Retinal pigment epithelial cell (primary cell): ENCODE results near the gene SEMA4F.

Source experiments
- DNase-seq: peaks from one replicate; pipeline ENCODE4 v3.0.0-alpha.2; 2010; ENCODE audit warnings: low read depth
- H3K4me3 ChIP-seq: 2 replicates; pipeline ENCODE4 v1.5.1; 2011; ENCODE audit warnings: mild to moderate bottlenecking, low read length, control low read depth, moderate library complexity
- TF ChIP-seq, protein P1 (sequence below): conservative IDR thresholded peaks from 2 replicates; pipeline ENCODE4 v1.5.1; 2011; ENCODE audit warnings: low read depth, low read length, control low read depth, inconsistent platforms

The SEMA4F gene

DNA sequence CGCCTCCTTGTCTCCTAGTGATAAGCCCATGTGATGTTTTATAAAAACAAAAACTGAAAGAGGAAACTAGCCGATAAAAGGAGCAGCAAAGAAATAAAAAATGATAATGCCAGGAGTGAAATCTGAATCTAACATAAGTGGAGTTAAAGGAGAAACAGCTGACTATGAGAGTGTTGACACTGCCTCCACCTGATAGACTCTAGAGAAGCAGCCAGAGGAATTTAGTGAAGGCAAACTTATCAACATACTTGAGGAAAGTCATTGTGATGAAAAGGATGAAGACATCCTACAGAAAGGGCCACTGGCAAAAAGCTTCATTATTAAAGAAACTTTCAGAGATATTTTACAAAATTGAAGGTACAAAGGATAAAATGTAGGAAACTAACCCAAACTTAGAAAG lies 7.8 kb upstream of the SEMA4F start:
- no peak for DNase-seq
- H3K4me3 ChIP-seq = no peak overlapping the region
- TF ChIP-seq, protein P1, sequence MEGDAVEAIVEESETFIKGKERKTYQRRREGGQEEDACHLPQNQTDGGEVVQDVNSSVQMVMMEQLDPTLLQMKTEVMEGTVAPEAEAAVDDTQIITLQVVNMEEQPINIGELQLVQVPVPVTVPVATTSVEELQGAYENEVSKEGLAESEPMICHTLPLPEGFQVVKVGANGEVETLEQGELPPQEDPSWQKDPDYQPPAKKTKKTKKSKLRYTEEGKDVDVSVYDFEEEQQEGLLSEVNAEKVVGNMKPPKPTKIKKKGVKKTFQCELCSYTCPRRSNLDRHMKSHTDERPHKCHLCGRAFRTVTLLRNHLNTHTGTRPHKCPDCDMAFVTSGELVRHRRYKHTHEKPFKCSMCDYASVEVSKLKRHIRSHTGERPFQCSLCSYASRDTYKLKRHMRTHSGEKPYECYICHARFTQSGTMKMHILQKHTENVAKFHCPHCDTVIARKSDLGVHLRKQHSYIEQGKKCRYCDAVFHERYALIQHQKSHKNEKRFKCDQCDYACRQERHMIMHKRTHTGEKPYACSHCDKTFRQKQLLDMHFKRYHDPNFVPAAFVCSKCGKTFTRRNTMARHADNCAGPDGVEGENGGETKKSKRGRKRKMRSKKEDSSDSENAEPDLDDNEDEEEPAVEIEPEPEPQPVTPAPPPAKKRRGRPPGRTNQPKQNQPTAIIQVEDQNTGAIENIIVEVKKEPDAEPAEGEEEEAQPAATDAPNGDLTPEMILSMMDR = no peak

DNA sequence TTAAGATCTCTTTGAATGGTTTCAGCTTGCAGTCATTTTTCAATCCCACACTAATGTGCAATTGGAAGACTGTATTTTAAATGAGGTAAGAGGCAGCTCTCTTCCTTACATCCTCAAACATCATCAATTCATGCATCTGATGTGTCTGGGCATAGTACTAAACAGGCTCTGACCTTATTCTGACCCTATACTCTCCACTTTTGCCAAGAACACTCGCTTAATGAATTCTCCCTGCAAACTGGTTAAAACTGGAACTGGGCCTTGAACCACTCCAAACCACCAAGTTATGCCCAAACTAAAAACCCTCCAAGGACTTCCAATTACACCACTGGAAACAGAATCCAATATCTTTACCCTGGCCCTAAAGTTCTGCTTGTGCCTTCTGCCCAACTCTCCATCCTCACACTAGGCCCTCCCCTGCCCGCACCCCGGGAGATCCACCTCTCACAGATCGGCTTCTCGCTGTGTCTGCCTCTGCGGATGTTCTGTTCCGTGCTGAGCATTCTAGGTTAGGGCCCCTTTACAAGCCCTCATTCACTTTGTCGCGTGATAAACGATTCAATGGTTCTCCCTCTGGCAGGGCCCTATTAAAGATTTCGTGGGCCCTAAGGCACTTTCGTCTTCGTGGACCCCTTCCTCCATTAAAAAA lies 7.1 kb upstream of the SEMA4F start:
- no peak for DNase-seq
- no peak overlapping the region for H3K4me3 ChIP-seq
- TF ChIP-seq, protein P1 = no peak

DNA sequence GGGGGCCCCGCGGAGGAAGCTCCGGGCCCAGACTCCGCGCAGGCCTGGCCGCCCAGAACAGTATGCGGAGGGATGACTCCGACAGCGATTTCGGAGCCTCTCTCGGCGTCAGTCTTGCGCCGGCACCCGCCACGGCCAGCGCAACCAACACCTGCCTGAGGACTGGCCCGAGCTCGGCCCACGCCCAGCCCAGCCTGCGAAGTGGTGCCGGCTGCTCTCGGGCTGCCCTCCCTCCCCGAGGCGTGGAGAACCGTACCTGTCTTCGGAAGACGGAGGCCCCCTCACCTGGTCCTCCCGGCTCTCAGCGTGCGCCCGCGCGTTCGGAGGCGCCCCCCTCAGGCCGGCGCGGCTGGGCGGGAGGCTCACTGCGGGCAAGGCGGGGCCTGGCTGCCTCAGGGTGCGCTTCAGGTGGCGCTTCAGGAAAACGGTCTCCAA lies 6.0 kb upstream of the SEMA4F start, which contains the start of gene M1AP:
Gene M1AP (minus strand): TSS at position 322 of the 435 bp plus-strand sequence. CDS start 8,055 bp downstream, outside the sequence.
- peak within 1 kb of the TSS; percentile 45 for H3K4me3 ChIP-seq
- TF ChIP-seq, protein P1 = no peak
- DNase-seq = no peak

DNA sequence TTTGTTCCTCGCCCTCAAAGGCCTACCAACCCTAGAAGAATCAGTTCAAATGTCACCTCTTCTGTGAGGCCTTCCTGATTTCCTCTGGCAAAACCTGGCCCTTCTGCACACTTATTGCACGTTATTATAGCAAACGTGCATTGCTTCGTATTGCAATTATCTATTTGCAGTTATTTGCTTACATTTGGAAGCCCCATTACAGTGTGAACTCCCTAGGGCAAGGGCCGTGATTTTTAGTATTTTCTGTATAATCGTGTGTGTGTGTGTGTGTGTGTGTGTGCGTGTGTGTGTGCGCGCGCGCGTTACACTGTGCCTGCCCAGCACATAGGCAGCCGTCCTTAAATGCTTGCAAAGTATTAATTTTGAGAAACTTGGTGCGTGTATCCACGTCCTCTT lies 460 bp upstream of the SEMA4F start:
- peak overlapping the region; percentile 68 for H3K4me3 ChIP-seq
- DNase-seq = no peak
- TF ChIP-seq, protein P1 = no peak

DNA sequence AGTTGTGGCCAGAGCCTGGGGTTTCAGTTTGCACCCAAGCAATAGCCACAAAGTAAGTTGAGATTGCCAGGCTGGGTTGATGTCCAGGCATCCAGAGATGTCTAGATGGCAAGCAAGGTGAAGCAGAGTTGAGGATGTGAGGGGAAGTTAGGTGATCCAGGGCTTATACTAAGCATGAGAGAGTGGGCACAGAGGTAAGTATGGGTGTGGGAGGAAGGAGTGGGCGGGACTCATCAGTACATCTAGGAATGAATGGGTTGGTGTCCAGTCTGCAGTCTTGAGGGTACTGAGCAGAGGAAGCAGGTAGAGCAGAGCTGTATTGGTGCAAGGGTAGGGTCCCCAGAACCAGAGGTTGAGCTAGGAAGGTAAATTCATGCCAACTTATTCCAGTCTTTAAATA lies 1.5 kb downstream of the SEMA4F start:
- TF ChIP-seq, protein P1 = no peak
- no peak overlapping the region for H3K4me3 ChIP-seq
- DNase-seq = no peak

DNA sequence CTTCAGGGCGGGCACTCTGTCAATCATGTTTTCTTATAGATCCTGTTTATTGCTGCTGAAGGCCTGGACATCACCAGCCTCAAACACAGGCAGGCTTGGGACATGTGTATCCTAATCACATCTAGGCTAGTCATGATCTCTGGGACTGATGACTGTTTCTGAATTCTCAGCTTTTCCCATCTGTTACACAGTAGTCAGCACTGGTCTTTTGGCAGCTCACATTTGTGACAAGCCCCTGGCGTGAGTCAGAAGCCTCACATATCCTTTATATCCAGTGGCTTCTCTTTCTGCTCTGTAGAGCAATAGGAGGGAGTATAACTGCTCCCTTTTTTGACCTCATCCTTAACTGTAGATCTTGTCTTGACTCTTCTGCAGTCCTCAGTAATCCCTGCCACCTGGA lies 4.5 kb downstream of the SEMA4F start:
- DNase-seq = no peak
- TF ChIP-seq, protein P1 = no peak
- H3K4me3 ChIP-seq = no peak overlapping the region

DNA sequence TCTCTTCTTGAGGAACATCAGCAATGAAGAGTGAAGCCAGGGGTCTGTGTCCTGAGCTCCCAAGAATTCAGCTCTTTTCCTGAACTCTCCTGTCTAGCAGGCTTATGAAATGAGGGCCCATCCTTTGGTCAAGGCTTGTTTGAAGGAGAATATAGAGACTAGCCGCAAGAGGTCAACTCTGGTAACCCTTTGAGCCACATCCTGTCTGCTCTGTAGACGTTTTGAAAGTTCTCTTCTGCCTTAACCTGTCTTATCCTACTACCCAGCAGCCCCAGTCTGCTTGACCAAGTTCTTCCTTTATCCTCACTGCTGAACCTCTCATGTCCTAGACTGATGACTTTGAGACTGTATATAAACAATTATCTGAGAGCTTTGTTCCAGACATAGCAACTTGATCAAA lies 5.4 kb downstream of the SEMA4F start:
- H3K4me3 ChIP-seq = no peak overlapping the region
- no peak for DNase-seq
- TF ChIP-seq, protein P1 = no peak
